ENCODE measurements around the gene ZNF605.

- no peak for TF ChIP-seq CTCF (IDR thresholded peaks at IDR 0.05)
- no peak for TF ChIP-seq POLR2A (IDR thresholded peaks at IDR 0.05)
- TF ChIP-seq POLR2AphosphoS5 (IDR thresholded peaks at IDR 0.05): no peak
Measured at GRCh38 chr12:132937476-132937875, 18.6 kb downstream of the ZNF605 start.

Measured in breast epithelium (tissue), 3 donors.